CD4-positive, alpha-beta T cell (primary cell): Measurements from ENCODE around the gene FBLN2. TPM values are rescaled to one million over a fixed set of nuclear protein-coding genes. Genes with fewer than 3 reads are reported as not detected.

Experiments
- ATAC-seq: fragments of 200-7000 bp; cut with Tn5 transposase; one replicate; pipeline ENCODE4 v1.10.0; 2022; ENCODE audit warnings: mild to moderate bottlenecking; ENCODE audit not compliant: poor library complexity
- CTCF ChIA-PET: fragments of 350-600 bp; sonication (Branson Sonifier 250); formaldehyde crosslinking; loops from one replicate; lab custom pipeline; 2021; ENCODE audit warnings: antibody characterized with exemption, inconsistent platforms; lab: Charles Lee
- POLR2A ChIA-PET: fragments of 350-600 bp; sonication (Branson Sonifier 250); formaldehyde crosslinking; loops from one replicate; lab custom pipeline; 2021; ENCODE audit warnings: antibody characterized with exemption, inconsistent platforms; lab: Charles Lee
- DNase-seq, 14 experiments: peaks; one replicate each; pipeline ENCODE4 v3.0.0-alpha.2; 2013 to 2020; ENCODE audit warnings: mixed read lengths in 2 of 14
- H3K27ac ChIP-seq, 2 donors: one replicate each; pipeline versions ENCODE4 v1.5.1 to v1.7.0; 2013; ENCODE audit warnings: low read length in 2 of 2, low read depth in 1 of 2, mild to moderate bottlenecking in 1 of 2
- H3K27me3 ChIP-seq, 2 experiments: 1 replicate in 1 of 2; 2 replicates in 1 of 2; pipeline versions ENCODE4 v1.6.1 to v1.7.0; 2013; ENCODE audit warnings: low read length in 2 of 2, control low read depth in 1 of 2, mild to moderate bottlenecking in 1 of 2, moderate library complexity in 1 of 2; ENCODE audit not compliant: insufficient read depth in 2 of 2, control insufficient read depth in 1 of 2
- H3K36me3 ChIP-seq: one replicate; pipeline ENCODE4 v1.6.1; 2013; ENCODE audit warnings: low read length, control low read depth; ENCODE audit not compliant: insufficient read depth
- H3K4me1 ChIP-seq: one replicate; pipeline ENCODE4 v1.6.1; 2013; ENCODE audit warnings: low read length, control low read depth; ENCODE audit not compliant: insufficient read depth
- H3K4me3 ChIP-seq: one replicate; pipeline ENCODE4 v1.5.1; 2013; ENCODE audit warnings: mild to moderate bottlenecking, low read length, moderate library complexity
- H3K9me3 ChIP-seq, 2 experiments: 1 replicate in 1 of 2; 2 replicates in 1 of 2; pipeline versions ENCODE4 v1.6.1 to v1.7.0; 2013; ENCODE audit warnings: low read length in 2 of 2, mild to moderate bottlenecking in 2 of 2, control low read depth in 1 of 2, moderate library complexity in 1 of 2; ENCODE audit not compliant: control insufficient read depth in 1 of 2, insufficient read depth in 1 of 2
- H3K27ac Mint-ChIP-seq: one replicate; pipeline ENCODE4 v1.8.0; 2020; ENCODE audit warnings: mixed read lengths
- H3K27me3 Mint-ChIP-seq: one replicate; pipeline ENCODE4 v1.8.0; 2021; ENCODE audit warnings: mixed read lengths
- H3K36me3 Mint-ChIP-seq: one replicate; pipeline ENCODE4 v1.8.0; 2021; ENCODE audit warnings: low read depth, mixed read lengths
- H3K4me1 Mint-ChIP-seq: one replicate; pipeline ENCODE4 v1.8.0; 2021; ENCODE audit warnings: low read depth, mixed read lengths
- H3K4me3 Mint-ChIP-seq: one replicate; pipeline ENCODE4 v1.8.0; 2020; ENCODE audit warnings: mild to moderate bottlenecking, mixed read lengths
- H3K9me3 Mint-ChIP-seq: one replicate; pipeline ENCODE4 v1.8.0; 2020; ENCODE audit warnings: mixed read lengths
- intact Hi-C, 2 experiments: fragments of 100-400 bp; cut with DNase I in 1 of 2; cut with micrococcal nuclease in 1 of 2; formaldehyde crosslinking; loops; one replicate each; pipeline versions ENCODE4 v1.15.1 to v1.9.0; 2023 to 2025; cut with DNase I, micrococcal nuclease
- total RNA-seq, 174 experiments: library from RNA in 2 of 174; stranded (reverse) in 2 of 174; gene quantifications; one replicate each; pipeline ENCODE4 v1.2.3 and lab custom pipeline; 2021 to 2026
- TF ChIP-seq, protein P1 (sequence below): fragments of 200-600 bp; IDR thresholded peaks from one replicate; pipeline ENCODE4 v1.8.0; 2022; ENCODE audit warnings: antibody characterized with exemption, mild to moderate bottlenecking

FBLN2 gene
- total RNA-seq, 2 experiments from 2014 or later: 0.19 to 0.25 TPM

DNA sequence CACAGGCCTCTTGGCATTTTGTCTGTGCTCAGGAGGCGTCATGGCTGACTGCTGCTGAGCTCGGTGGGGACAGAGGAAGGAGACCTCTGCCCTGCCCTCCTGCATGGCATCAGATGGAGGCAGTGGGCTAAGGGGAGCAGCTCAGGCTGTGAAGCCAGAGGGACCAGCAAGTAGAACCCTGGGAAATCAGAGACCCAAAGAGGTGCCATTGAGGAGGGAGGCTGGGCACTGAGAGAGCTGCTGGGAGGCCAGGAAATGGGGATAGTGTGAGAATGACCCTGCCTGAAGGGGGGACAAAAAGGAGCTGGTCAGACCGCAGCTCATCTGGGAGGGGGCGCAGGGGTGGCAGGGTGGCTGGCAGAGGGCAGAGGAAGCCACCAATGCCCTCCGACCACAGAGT lies 136.8 kb downstream of the FBLN2 start:
- H3K9me3 ChIP-seq: no peaks in the 10 kb centered on the region
- TF ChIP-seq, protein P1, sequence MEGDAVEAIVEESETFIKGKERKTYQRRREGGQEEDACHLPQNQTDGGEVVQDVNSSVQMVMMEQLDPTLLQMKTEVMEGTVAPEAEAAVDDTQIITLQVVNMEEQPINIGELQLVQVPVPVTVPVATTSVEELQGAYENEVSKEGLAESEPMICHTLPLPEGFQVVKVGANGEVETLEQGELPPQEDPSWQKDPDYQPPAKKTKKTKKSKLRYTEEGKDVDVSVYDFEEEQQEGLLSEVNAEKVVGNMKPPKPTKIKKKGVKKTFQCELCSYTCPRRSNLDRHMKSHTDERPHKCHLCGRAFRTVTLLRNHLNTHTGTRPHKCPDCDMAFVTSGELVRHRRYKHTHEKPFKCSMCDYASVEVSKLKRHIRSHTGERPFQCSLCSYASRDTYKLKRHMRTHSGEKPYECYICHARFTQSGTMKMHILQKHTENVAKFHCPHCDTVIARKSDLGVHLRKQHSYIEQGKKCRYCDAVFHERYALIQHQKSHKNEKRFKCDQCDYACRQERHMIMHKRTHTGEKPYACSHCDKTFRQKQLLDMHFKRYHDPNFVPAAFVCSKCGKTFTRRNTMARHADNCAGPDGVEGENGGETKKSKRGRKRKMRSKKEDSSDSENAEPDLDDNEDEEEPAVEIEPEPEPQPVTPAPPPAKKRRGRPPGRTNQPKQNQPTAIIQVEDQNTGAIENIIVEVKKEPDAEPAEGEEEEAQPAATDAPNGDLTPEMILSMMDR: no peak
- Mint-ChIP-seq H3K4me3 (no peak overlapping the region), H3K27me3 (no peaks in the 10 kb centered on the region), H3K4me1 (no peaks in the 10 kb centered on the region), H3K9me3 (no peaks in the 10 kb centered on the region), H3K27ac (no peak overlapping the region), H3K36me3 (no peaks in the 10 kb centered on the region)
- CTCF ChIA-PET: interaction anchor here (0.5 kb wide), 1 partner anchor 8 kb away, joined by 3 read pairs; no protein-coding TSS in a partner anchor
- no peaks in the 10 kb centered on the region for H3K27me3 ChIP-seq
- H3K36me3 ChIP-seq: no peaks in the 10 kb centered on the region
- intact Hi-C loops: no loop called here
- H3K4me3 ChIP-seq: no peak overlapping the region
- H3K27ac ChIP-seq: no peak overlapping the region
- no peak for DNase-seq
- POLR2A ChIA-PET: no interaction called here
- H3K4me1 ChIP-seq: no peaks in the 10 kb centered on the region
- ATAC-seq: no peak

DNA sequence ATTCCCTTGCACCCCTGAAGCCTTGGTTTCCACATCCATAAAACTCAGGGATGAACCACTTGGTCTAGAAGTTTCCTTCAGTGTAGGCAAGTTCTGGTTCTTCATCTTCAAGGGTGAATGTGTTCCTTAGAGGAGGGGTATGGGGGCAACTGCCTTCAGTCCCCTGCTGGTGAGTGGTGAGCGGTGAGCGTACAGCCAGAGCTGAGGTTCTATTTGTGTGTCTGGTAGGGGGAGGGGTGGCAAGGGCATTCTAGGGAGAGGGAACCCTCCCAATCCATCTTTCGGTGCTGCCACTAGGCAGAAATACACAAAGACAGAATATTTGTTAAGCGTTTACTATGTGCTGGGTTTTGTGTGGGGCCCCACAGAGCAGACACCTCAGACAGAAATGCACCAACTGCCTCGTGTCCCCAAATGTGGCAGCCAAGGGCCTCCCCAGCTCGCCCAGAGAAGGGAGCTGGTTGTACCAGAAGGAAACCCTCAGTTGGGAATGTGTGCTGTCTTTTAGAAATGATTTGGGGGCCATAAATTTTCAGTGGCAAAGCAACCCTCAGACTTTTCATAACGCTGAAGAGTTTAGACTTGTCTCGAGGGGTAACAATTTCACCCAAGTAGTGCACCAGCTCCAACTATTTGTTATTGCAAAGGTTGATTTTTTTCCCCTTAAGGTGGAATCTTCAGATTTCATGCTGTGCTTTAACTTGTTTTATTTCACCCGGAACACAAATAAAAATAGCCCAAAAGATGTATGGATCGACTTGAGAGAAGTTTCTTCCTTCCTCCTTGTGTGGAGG lies 137.6 kb downstream of the FBLN2 start:
- H3K27me3 Mint-ChIP-seq: no peaks in the 10 kb centered on the region
- H3K27me3 ChIP-seq: no peaks in the 10 kb centered on the region
- no peaks in the 10 kb centered on the region for H3K36me3 Mint-ChIP-seq
- TF ChIP-seq, protein P1: no peak
- no peak overlapping the region for H3K4me3 Mint-ChIP-seq
- no peak overlapping the region for H3K27ac Mint-ChIP-seq
- no peaks in the 10 kb centered on the region for H3K9me3 Mint-ChIP-seq
- ChIA-PET POLR2A (no interaction called here), CTCF (interaction anchor here (0.5 kb wide), 1 partner anchor 9 kb away, joined by 3 read pairs; no protein-coding TSS in a partner anchor)
- no peak overlapping the region for H3K27ac ChIP-seq
- H3K4me1 Mint-ChIP-seq: no peaks in the 10 kb centered on the region
- no peaks in the 10 kb centered on the region for H3K36me3 ChIP-seq
- no peaks in the 10 kb centered on the region for H3K9me3 ChIP-seq
- no peak for DNase-seq
- no peak overlapping the region for H3K4me3 ChIP-seq
- H3K4me1 ChIP-seq: no peaks in the 10 kb centered on the region
- intact Hi-C loops: no loop called here
- no peak for ATAC-seq

DNA sequence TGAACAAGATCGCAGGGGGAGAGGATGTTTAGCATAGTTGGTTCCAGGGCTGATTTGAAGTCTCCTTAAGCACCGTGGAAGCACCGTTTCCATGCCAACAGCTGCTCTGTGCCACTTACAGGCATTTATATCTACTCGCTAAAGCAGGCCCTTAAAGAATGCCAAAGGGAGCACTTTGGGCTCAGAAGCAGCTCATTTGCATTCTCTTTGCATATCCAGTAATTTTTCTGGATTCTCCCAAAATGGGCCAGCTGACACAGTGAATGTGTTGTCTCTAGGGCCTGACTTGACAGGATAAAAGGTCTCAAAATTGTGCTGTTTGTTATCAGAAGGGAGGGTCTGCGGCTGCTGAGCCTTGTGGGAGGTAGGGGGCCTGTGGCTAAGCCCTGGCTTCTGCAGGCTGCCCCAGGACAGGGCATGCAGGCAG lies 138.6 kb downstream of the FBLN2 start:
- no peaks in the 10 kb centered on the region for H3K36me3 Mint-ChIP-seq
- no peak overlapping the region for H3K4me3 Mint-ChIP-seq
- no peak overlapping the region for H3K27ac ChIP-seq
- no peaks in the 10 kb centered on the region for H3K27me3 Mint-ChIP-seq
- POLR2A ChIA-PET: no interaction called here
- TF ChIP-seq, protein P1: no peak
- H3K4me1 Mint-ChIP-seq: no peaks in the 10 kb centered on the region
- peaks cover 0 to 6% of the 10 kb centered on the region in 2 experiments for H3K9me3 ChIP-seq
- H3K27ac Mint-ChIP-seq: no peak overlapping the region
- no peaks in the 10 kb centered on the region for H3K9me3 Mint-ChIP-seq
- DNase-seq (no peak), ATAC-seq (no peak)
- no peak overlapping the region for H3K4me3 ChIP-seq
- no peaks in the 10 kb centered on the region for H3K36me3 ChIP-seq
- intact Hi-C loops: no loop called here
- H3K4me1 ChIP-seq: no peaks in the 10 kb centered on the region
- H3K27me3 ChIP-seq: no peaks in the 10 kb centered on the region
- CTCF ChIA-PET: no interaction called here

Other genes starting within 250 kb of the FBLN2 start
- 10 to 100 TPM; 82.0 to 83.5 TPM for gene NUP210, start 128.8 kb upstream of the FBLN2 start, total RNA-seq
- 1 to 10 TPM; 4.5 to 4.6 TPM for gene HDAC11, start 68.8 kb upstream of the FBLN2 start, total RNA-seq